GDM1 (cell line): ENCODE data around the gene ADGRD1.
A peak's percentile ranks its signal among the peaks of the same experiment; 100 is the strongest.

Experiments
- DNase-seq: peaks from one replicate; lab custom pipeline; 2025; lab: John Stamatoyannopoulos, UW

The ADGRD1 gene

GRCh38 chr12:131135786-131136538 is 182.3 kb downstream of the ADGRD1 start:
- no peak for DNase-seq

GRCh38 chr12:131136539-131136872 is 182.8 kb downstream of the ADGRD1 start:
- no peak for DNase-seq

- DNase-seq, result no peak
These were observed 183.5 kb downstream of the ADGRD1 start for GRCh38 chr12:131137009-131137835.

GRCh38 chr12:131137836-131138637 is 184.3 kb downstream of the ADGRD1 start:
- DNase-seq, result no peak

GRCh38 chr12:131138638-131139362 is 185.1 kb downstream of the ADGRD1 start:
- DNase-seq, result no peak

GRCh38 chr12:131139363-131140068 is 185.8 kb downstream of the ADGRD1 start:
- DNase-seq, result no peak

- DNase-seq, result no peak
These were observed 186.3 kb downstream of the ADGRD1 start for GRCh38 chr12:131140069-131140435.

GRCh38 chr12:131140697-131141096 is 187.0 kb downstream of the ADGRD1 start:
- DNase-seq, result no peak

- no peak for DNase-seq
These were observed 187.8 kb downstream of the ADGRD1 start for GRCh38 chr12:131141514-131141913.

- DNase-seq, result peak; percentile 42
These were observed 189.4 kb downstream of the ADGRD1 start for GRCh38 chr12:131142891-131143657.

GRCh38 chr12:131146173-131146675 is 192.5 kb downstream of the ADGRD1 start:
- DNase-seq, result no peak

- DNase-seq, result no peak
These were observed 193.6 kb downstream of the ADGRD1 start for GRCh38 chr12:131147293-131147692.

GRCh38 chr12:131147894-131148293 is 194.2 kb downstream of the ADGRD1 start:
- no peak for DNase-seq

- DNase-seq, result no peak
These were observed 198.0 kb downstream of the ADGRD1 start for GRCh38 chr12:131151558-131152345.

GRCh38 chr12:131152587-131152986 is 198.9 kb downstream of the ADGRD1 start:
- no peak for DNase-seq

GRCh38 chr12:131153016-131153415 is 199.3 kb downstream of the ADGRD1 start:
- no peak for DNase-seq

- DNase-seq, result no peak
These were observed 200.2 kb downstream of the ADGRD1 start for GRCh38 chr12:131153956-131154355.

GRCh38 chr12:131155131-131155530 is 201.4 kb downstream of the ADGRD1 start:
- DNase-seq, result no peak

- no peak for DNase-seq
These were observed 204.0 kb downstream of the ADGRD1 start for GRCh38 chr12:131157743-131158142.
